ENCODE data around the gene FAM181B.

The FAM181B gene

DNA sequence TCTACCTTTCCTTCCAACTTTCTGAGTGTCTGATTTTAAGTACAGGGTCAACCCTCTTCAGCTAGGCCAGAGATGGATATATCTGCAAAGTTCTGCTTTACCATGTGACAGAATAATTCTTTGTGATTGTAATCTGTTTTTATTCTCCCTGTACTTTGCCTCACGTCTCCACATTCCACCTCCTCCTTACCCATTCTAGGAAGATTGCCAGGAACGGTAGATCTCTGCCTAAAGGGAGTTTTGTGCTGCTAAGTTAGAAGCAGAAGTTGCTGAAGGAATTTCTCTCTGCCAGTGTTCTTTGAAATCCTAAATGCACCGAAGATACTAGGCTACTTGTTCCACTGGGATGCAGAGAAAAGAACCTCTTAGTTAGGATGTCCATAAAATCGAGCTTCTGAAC is 20.7 kb upstream of the FAM181B start:
- Mint-ChIP-seq H3K27ac (no peak overlapping the region), H3K4me3 (no peak overlapping the region), H3K4me1 (peaks cover 13% of the 10 kb centered on the region), H3K27me3 (no peaks in the 10 kb centered on the region), H3K9me3 (no peaks in the 10 kb centered on the region), H3K36me3 (no peaks in the 10 kb centered on the region)
- no peak for ATAC-seq (ENCODE audit: low read depth)
- DNase-seq (ENCODE audit: low spot score in 2 of 2): no peak

DNA sequence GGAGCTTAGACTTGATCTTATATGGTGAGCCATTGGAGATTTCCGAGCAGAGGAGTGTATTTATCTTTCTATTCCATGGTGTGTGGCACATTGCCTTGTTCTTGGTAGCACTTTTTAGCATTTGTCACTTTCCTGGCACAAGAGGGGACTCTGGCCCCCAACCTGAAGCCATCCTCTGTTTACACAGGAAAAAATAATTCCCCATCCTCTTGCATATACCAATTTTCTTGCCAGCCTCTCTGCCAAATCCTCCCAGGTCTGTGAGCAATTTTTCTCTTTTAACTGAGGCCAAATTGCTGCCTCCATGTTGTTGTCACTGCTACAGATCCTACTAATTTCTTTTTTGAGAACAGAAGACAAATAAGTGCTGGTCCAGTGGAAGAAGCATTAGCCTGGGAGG is 20.3 kb upstream of the FAM181B start:
- no peak for DNase-seq (ENCODE audit: low spot score in 2 of 2)
- peaks cover 13% of the 10 kb centered on the region for H3K4me1 Mint-ChIP-seq
- H3K27ac Mint-ChIP-seq: no peak overlapping the region

DNA sequence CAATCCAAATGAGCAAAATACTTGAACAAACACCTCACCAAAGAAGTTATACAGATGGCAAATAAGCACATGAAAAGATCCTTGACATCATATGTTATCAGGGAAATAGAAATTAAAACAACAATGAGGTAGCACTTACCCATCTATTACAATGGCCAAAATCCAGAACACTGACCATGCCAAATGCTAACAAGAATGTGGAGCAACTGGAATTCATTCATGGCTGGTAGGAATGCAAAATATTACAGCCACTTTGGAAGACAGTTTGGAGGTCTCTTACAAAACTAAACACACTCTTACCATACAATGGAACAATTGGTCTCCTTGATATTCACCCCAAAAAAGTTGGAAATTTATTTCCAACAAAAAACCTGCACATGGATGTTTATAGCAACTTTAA is 19.1 kb upstream of the FAM181B start:
- Mint-ChIP-seq H3K4me1 (peaks cover 13% of the 10 kb centered on the region), H3K4me3 (no peak overlapping the region), H3K27me3 (no peaks in the 10 kb centered on the region), H3K27ac (no peak overlapping the region), H3K9me3 (no peaks in the 10 kb centered on the region), H3K36me3 (no peaks in the 10 kb centered on the region)
- no peak for ATAC-seq (ENCODE audit: low read depth)
- no peak for DNase-seq (ENCODE audit: low spot score in 2 of 2)

More for the DNA sequence above, 20.3 kb upstream of the FAM181B start:
- ATAC-seq (ENCODE audit: low read depth): no peak
- Mint-ChIP-seq H3K4me3 (no peak overlapping the region), H3K27me3 (no peaks in the 10 kb centered on the region), H3K9me3 (no peaks in the 10 kb centered on the region), H3K36me3 (no peaks in the 10 kb centered on the region)

DNA sequence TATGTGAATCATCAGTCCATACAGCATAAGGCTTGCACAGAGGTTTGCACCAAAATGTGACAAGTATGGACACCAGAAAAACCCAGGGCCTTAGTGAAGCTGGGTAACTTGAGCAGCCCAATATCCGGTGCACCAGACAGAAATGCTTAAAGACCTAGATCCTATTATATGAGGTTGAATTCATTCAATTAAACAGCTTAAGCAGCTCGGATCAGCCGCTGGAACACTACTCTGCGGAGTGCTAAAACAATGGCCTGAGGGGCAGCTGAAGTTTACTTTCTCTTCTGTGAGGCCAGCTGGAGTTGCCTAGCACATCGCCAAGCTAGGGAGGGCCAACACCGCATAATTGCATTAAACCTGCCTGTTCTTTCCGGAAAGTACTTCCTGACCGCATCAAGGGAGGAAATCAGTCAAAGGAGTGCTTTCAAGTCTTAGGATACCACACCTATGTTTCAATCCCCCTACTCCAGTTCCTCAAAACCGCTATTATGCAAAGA is 17.0 kb upstream of the FAM181B start:
- H3K4me1 Mint-ChIP-seq: peaks cover 6% of the 10 kb centered on the region
- no peaks in the 10 kb centered on the region for H3K36me3 Mint-ChIP-seq
- no peaks in the 10 kb centered on the region for H3K9me3 Mint-ChIP-seq
- H3K4me3 Mint-ChIP-seq: no peak overlapping the region
- no peak overlapping the region for H3K27ac Mint-ChIP-seq
- H3K27me3 Mint-ChIP-seq: peaks cover 1% of the 10 kb centered on the region
- ATAC-seq (ENCODE audit: low read depth) (no peak), DNase-seq (ENCODE audit: low spot score in 2 of 2) (no peak)

DNA sequence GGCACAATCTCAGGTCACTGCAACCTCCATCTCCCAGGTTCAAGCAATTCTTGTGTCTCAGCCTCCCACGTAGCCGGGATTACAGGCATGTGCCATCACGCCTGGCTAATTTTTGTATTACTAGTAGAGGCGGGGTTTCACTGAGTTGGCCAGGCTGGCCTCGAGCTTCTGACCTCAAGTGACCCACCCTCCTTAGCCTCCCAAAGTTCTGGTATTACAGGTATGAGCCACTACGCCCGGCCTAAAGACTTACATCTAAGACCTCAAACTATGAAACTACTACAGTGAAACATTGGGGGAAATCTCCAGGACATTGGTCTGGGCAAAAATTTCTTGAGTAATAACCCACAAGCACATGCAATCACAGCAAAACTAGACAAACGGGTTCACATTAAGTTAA is 13.8 kb upstream of the FAM181B start:
- H3K27me3 Mint-ChIP-seq: peaks cover 7% of the 10 kb centered on the region
- H3K9me3 Mint-ChIP-seq: no peaks in the 10 kb centered on the region
- no peak for ATAC-seq (ENCODE audit: low read depth)

DNA sequence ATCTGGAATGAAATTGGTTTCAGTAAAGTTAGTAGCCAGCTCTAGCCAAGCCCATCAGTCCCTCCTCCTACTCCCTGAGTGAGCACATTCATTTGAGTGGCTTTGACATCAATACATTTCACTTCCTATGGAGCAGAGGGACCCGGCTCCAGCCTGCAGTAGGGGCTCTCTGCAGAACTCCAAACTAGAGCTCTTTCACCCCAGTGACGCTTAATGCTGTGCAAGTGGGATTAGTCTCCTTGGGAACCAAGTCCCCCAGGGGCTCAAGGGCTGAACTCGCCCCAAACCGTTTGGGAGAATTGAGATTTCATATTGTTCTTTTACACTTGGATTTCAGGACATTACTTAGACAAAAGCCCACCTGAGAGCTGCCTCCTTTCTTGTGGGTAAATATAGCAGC is 4.4 kb upstream of the FAM181B start:
- DNase-seq (ENCODE audit: low spot score in 2 of 2): no peak
- H3K4me3 Mint-ChIP-seq: no peak overlapping the region
- no peaks in the 10 kb centered on the region for H3K36me3 Mint-ChIP-seq
- no peak for ATAC-seq (ENCODE audit: low read depth)
- H3K27me3 Mint-ChIP-seq: peaks cover 22% of the 10 kb centered on the region
- H3K27ac Mint-ChIP-seq: no peak overlapping the region
- H3K4me1 Mint-ChIP-seq: no peaks in the 10 kb centered on the region
- no peaks in the 10 kb centered on the region for H3K9me3 Mint-ChIP-seq

More for the DNA sequence above, 13.8 kb upstream of the FAM181B start:
- no peaks in the 10 kb centered on the region for H3K36me3 Mint-ChIP-seq
- H3K4me1 Mint-ChIP-seq: peaks cover 4% of the 10 kb centered on the region
- H3K4me3 Mint-ChIP-seq: no peak overlapping the region
- H3K27ac Mint-ChIP-seq: no peak overlapping the region
- DNase-seq (ENCODE audit: low spot score in 2 of 2): no peak

DNA sequence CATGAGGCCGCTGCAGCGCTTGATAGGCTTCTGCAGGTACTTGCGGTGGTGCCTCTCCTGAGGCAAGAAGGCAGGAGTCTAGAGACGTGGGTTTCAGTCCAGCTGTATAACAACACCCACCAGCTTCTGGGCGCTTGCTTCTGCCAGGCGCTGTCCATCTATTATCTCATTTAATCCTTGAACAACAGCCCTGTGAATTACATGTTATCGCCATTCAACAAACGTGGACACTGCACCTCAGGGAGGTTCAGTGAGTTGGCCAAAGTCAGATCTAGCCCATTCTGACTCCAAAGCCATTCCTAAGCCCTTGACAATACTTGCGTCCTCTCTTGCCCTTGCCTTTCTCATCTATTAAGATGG is 436 bp upstream of the FAM181B start:
- H3K4me1 Mint-ChIP-seq: no peaks in the 10 kb centered on the region
- no peak for DNase-seq (ENCODE audit: low spot score in 2 of 2)
- no peak overlapping the region for H3K27ac Mint-ChIP-seq
- no peaks in the 10 kb centered on the region for H3K36me3 Mint-ChIP-seq
- no peaks in the 10 kb centered on the region for H3K9me3 Mint-ChIP-seq
- peaks cover 24% of the 10 kb centered on the region for H3K27me3 Mint-ChIP-seq
- peak overlapping the region; percentile 70 for H3K4me3 Mint-ChIP-seq
- no peak for ATAC-seq (ENCODE audit: low read depth)

DNA sequence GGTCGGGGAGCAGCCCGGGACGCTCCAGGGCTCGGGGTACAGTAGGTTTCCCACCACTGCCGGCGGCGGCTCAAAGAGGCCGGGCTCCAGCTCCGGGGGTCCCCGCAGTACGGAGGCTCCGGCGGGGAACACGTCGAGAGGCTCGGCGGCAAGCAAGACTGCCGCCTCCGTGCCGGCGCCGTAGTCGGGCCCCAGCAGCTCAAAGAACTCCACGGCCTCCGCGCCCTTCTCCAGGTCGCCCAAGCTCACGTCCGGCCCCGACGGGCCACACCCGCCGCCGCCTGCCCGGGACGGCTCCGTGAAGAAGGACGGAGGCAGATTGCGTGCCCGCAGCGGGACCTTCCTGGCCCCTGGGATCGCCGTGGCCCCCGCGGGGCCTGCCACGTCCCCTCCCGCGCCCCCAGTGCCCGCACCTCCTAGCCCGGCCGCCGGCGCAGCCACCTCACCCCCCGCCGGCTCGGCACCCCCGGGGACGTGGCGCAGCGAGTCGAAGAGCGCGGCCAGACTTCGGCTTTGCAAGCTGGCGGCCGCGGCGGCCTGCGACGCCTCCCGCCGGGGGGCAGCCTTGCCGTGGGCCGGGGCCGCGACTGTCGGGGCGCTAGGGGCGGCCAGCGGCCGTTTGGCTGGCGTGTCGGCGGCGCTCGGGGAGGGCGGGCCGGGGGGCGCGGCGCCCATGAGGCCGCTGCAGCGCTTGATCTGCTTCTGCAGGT is 775 bp downstream of the FAM181B start:
- H3K4me3 Mint-ChIP-seq: peak overlapping the region; percentile 70

DNA sequence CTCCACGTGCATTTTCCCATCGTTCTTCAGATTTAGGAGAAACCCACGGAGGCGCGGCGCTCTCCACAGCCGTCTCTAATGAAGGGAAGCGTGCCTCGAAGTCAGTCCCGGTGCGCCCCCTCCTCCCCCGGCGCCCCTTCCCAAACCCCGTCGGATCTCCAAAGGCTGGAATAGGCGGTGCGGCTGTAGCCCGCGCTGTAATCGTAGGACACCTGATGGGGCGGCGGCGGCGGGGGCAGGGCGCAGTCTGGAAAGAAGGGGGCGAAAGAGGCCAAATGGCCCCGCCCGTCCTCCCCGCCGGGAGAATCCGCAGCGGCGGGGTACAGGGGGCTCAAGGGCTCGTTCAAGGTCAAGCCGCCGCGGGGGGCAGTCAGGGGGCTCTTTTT is 1.3 kb downstream of the FAM181B start:
- no peaks in the 10 kb centered on the region for H3K36me3 Mint-ChIP-seq
- peaks cover 32% of the 10 kb centered on the region for H3K27me3 Mint-ChIP-seq
- ATAC-seq (ENCODE audit: low read depth): no peak
- H3K9me3 Mint-ChIP-seq: no peaks in the 10 kb centered on the region
- H3K4me3 Mint-ChIP-seq: peak overlapping the region; percentile 57
- H3K4me1 Mint-ChIP-seq: no peaks in the 10 kb centered on the region
- DNase-seq (ENCODE audit: low spot score in 2 of 2): no peak
- H3K27ac Mint-ChIP-seq: no peak overlapping the region

More for the DNA sequence above, 775 bp downstream of the FAM181B start:
- Mint-ChIP-seq H3K4me1 (no peaks in the 10 kb centered on the region), H3K27ac (no peak overlapping the region), H3K9me3 (no peaks in the 10 kb centered on the region), H3K36me3 (no peaks in the 10 kb centered on the region), H3K27me3 (peaks cover 29% of the 10 kb centered on the region)
- ATAC-seq (ENCODE audit: low read depth): peak; percentile 18
- DNase-seq (ENCODE audit: low spot score in 2 of 2): peak; percentile 7 to 28

DNA sequence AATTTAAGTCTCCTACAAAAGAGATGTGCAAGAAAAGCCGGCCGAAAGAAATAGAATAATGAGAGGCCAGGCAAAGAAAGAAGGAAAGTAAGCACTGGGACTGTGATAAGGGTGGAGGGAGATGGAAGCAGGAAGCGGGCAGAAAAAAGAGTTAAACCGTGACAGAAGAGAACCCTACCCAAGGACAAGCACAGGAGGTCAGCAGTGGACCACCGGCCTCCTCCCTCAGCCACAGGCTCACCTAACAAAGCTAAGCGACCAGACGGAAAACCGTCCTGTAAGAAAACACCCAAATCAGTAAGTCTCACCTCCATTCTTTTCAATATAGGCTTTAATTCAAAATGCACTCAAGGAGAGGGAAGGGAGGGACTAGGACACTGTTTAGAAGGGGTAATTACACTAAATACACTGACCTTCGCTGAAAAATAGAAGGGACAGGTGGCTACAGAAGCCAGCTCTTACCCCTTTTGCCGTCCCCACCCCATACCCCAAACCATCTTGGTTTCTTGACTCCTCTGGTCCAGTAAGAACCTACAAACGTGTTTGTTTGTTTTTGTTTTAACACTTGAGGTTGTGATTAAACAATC is 1.9 kb downstream of the FAM181B start:
- no peaks in the 10 kb centered on the region for H3K36me3 Mint-ChIP-seq
- ATAC-seq (ENCODE audit: low read depth) (no peak), DNase-seq (ENCODE audit: low spot score in 2 of 2) (no peak)
- H3K27ac Mint-ChIP-seq: no peak overlapping the region
- H3K9me3 Mint-ChIP-seq: no peaks in the 10 kb centered on the region
- H3K27me3 Mint-ChIP-seq: peaks cover 33% of the 10 kb centered on the region
- H3K4me3 Mint-ChIP-seq: no peak overlapping the region
- no peaks in the 10 kb centered on the region for H3K4me1 Mint-ChIP-seq

DNA sequence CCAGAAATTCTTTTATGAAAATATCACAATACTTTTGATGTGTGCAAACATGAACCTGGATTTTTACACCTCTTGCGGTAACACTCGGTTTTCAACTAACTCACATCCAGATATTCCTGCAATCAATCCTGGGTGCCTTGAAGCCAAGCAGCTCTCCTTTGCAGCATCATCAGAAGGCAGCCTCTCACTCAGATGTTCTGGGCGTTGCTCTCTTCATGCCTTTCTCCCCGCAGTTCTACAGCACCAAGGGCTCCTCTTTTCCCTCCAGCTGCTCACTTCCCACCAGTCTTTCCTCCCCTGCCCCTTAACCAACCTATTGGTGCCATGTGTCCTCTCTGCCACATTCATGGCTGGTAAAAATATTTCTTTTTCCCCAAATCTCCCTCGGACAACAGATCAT is 2.9 kb downstream of the FAM181B start:
- DNase-seq (ENCODE audit: low spot score in 2 of 2) (no peak), ATAC-seq (ENCODE audit: low read depth) (no peak)
- no peak overlapping the region for H3K4me3 Mint-ChIP-seq
- H3K36me3 Mint-ChIP-seq: no peaks in the 10 kb centered on the region
- H3K27me3 Mint-ChIP-seq: peaks cover 38% of the 10 kb centered on the region
- no peak overlapping the region for H3K27ac Mint-ChIP-seq
- H3K4me1 Mint-ChIP-seq: no peaks in the 10 kb centered on the region
- H3K9me3 Mint-ChIP-seq: no peaks in the 10 kb centered on the region

DNA sequence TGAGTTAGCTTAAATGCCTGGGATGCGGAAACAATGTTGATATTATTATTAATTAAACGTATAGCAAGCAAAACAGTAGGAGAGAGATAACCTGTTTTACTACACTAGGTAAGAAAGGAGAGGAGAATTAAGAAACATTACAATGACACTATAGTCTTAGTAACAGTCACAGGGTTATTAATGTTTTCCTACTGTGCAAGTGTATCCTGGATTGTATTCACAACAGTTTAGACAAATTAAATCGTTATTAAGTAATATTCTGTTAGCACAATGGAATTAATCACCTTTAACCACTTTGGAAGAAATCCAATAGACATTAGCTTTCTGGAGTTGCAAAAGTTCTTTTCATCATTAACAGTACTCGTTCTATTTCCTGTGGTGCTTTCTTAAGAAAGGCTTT is 3.4 kb downstream of the FAM181B start:
- H3K4me3 Mint-ChIP-seq: no peak overlapping the region
- no peaks in the 10 kb centered on the region for H3K9me3 Mint-ChIP-seq
- ATAC-seq (ENCODE audit: low read depth): no peak
- peaks cover 37% of the 10 kb centered on the region for H3K27me3 Mint-ChIP-seq
- no peak for DNase-seq (ENCODE audit: low spot score in 2 of 2)
- H3K36me3 Mint-ChIP-seq: no peaks in the 10 kb centered on the region
- no peaks in the 10 kb centered on the region for H3K4me1 Mint-ChIP-seq
- H3K27ac Mint-ChIP-seq: no peak overlapping the region

DNA sequence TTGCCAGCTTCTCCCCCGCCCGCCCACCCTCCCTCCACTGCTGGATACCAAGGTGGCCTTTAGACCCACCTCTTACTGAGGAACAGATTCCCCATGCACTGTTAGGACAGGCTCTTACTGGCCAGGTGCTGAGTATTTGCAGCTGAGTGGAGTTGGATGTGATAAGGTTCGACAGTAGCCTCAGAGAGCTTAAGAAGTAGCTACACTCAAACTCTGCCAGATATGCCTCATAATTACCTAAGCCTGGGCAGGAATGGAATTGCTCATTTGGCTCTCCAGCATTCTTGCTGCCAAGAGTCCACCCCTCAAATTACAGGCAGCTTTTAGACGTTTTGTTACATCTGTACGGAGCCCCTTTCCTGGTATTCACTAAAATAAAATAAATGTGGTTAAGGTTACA is 9.6 kb downstream of the FAM181B start:
- no peak overlapping the region for H3K4me3 Mint-ChIP-seq
- peaks cover 21% of the 10 kb centered on the region for H3K27me3 Mint-ChIP-seq
- H3K4me1 Mint-ChIP-seq: no peaks in the 10 kb centered on the region
- H3K27ac Mint-ChIP-seq: no peak overlapping the region
- no peak for DNase-seq (ENCODE audit: low spot score in 2 of 2)
- no peaks in the 10 kb centered on the region for H3K9me3 Mint-ChIP-seq
- ATAC-seq (ENCODE audit: low read depth): no peak
- H3K36me3 Mint-ChIP-seq: no peaks in the 10 kb centered on the region

DNA sequence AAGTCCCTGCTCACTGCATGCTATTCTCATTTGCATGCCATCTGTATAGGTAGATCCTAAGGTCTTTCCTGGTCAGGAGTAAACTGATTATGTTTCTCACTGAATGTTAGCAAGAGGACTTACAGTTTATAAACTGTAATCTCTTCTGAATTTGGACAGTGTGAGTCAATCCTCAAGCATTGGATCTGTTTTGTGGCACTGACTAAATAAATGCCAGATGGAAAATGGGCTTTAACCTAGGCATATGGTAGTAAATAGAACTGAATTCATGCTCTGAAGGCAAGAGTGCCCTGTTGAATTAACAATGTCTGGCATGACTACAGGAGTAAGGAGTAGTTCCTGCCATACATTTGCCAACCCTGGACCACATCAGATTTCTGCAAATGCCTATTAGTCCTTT is 11.4 kb downstream of the FAM181B start:
- DNase-seq (ENCODE audit: low spot score in 2 of 2): no peak
- ATAC-seq (ENCODE audit: low read depth): no peak
- Mint-ChIP-seq H3K36me3 (no peaks in the 10 kb centered on the region), H3K27me3 (peaks cover 13% of the 10 kb centered on the region), H3K9me3 (no peaks in the 10 kb centered on the region), H3K4me1 (peaks cover 2% of the 10 kb centered on the region), H3K4me3 (no peak overlapping the region), H3K27ac (no peak overlapping the region)
